ENCODE data around the gene CUBN.

The CUBN gene

DNA sequence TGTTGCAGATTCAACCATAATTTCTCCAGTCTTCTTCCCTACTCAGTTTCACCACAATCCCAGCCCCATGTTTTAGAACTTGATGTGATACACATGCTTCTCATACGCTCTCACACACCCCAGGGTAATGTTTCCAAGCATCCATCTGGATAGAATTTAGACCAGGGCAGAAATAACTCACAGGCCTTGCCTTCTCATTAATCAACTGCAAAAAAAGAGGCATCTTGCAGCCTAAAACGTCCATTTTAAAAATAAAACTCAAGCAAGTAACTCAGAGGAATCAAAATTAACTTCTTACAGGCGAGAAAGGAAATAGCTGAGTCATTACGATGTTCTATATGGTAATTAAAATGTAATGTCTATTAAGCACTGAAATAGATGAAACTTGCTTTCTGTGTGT, 185.2 kb downstream of the CUBN start:
- no peak for DNase-seq

GRCh38 chr10:16943295-16944285, 186.0 kb downstream of the CUBN start:
- no peak for DNase-seq

DNA sequence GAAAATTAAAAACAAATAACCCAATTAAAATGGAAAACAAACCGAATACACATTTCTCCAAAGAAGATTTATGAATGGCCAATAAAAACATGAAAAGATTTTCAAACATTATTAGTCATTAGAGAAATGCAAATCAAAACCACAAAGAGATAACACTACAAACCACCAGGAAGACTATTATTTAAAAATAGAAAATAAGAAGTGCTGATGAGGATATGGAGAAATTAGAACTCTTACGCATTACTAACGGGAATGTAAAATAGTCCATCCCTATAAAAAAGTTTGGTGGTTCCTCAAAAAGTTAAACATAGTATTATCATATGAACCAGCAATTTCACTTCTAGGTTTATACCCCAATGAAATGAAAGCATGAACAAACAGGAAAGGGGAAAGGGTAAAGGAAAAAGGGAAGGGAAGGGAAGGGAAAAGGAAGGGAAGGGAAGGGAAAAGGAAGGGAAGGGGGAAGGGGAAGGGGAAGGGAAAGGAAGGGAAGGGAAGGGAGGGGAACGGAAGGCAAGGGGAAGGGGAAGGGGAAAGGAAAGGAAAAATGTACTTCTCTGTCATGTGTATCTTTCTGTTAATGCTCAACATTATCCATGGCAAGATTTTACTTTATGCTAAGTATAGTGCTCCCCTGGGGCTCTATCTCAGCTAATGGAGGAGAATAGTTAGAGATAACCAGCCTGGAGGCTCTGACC, 187.1 kb downstream of the CUBN start:
- DNase-seq = no peak

DNA sequence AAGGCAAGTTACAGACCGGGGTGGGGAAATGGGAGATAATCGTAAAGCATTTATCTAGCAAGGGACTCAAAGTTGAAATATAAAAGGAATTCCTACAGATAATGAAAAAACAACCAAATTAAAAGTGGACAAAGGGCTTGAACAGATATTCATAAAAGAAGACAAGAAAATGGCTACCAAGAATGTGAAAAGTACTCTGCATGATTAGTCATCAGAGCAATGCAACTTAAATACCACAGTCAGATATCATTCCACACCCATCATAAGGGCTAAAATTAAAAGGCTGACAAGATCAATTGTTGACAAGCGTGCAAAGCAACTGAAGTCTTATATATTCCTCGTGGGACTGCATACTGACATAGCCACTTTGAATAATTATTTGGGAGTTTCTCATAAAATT, 187.7 kb downstream of the CUBN start:
- DNase-seq = no peak

- DNase-seq = no peak
These were observed 188.5 kb downstream of the CUBN start for GRCh38 chr10:16941067-16941466.

- no peak for DNase-seq
These were observed 190.7 kb downstream of the CUBN start for GRCh38 chr10:16938952-16939351.

DNA sequence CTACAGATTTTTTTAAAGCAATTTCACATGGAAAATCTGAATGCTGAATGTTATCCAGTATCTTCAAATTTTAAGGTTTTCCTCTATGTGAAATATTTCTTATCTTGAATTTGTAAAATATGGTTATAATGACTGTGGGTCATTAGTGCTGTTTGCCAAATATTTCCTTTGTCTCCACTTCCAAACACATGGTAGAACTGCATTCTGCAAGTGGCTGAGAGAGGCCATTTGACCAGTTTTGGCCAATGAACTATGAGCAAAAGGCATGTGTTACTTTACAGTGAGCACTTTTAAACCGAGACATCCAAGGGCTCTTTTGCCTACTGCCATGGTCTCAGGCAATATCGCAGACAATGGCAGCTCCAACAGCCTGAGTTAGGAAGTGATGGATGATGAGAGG, 195.2 kb downstream of the CUBN start:
- no peak for DNase-seq

DNA sequence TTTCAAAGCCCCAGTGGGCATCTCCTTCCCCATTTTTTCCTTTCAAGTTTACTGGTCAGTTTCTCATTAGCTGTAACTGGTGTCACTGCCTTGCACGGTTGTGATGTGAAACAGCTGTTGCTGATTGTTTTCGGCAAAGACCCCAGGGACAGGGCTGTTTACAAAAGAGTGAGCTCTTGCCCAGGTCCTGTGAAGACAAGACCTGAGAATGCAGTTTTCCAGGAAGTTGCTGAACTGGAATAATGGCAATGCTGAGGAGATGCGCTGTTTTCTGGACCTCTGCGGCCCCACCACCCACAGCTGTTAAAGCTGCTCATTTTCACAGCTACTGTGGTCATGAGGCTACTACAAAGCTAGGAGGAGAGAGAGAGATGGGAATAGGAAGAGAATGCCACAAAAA, 195.8 kb downstream of the CUBN start:
- DNase-seq = no peak

- no peak for DNase-seq
These were observed 197.7 kb downstream of the CUBN start for GRCh38 chr10:16931930-16932329.

DNA sequence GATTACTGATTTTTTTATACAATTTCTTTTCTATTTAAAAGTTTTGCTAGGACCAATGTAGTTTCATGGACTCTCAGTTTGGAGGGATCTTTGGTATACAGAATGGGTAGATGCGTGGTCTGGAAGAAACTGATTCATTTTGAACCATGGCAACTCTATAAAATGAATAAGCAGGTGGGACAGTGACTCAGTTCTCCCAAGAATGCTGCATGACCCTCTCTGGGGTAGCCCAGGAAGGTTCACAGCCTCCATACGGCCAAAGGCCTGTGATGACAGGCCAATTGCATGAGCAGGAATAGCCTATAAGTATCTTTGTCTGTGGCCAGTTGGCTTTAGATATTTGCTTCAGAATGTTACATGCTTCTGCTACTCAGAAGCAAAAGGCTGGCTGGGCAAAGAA, 199.1 kb downstream of the CUBN start:
- no peak for DNase-seq

DNA sequence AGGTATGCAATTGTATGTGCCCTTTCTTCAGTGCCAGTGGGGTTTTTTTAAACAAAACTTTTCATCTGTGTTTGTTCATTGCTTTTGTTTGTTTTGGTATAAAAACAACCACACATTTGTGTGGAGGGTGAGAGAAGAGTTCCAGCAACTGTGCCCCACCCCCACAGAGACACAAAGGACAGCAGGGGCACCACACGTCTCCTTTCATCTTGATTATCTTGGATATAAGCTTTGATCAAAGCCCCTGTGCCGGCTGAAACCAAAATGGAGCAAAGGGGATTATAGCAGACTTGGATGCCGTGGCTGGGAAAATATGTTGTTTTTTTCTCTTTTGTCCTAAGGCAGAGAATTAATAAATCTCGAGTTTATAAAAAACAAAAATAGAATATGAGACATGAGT, 200.5 kb downstream of the CUBN start:
- DNase-seq = no peak

- no peak for DNase-seq
These were observed 202.1 kb downstream of the CUBN start for GRCh38 chr10:16927546-16927945.

DNA sequence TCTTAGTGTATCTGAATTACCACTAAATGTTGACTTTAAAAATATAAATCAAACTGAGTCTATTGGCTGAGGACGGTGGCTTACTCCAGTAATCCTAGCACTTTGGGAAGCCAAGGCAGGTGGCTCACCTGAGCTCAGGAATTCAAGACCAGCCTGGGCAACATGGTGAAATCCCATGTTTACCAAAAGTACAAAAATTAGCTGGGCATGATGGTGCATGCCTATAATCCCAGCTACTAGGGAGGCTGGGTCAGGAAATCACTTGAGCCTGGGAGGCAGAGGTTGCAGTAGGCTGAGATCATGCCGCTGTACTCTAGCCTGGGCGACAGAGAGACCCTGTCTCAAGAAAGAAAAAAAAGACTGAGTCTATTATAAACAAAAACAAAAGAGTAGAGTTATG, 205.9 kb downstream of the CUBN start:
- no peak for DNase-seq

- DNase-seq = no peak
These were observed 206.3 kb downstream of the CUBN start for GRCh38 chr10:16923309-16923708.

DNA sequence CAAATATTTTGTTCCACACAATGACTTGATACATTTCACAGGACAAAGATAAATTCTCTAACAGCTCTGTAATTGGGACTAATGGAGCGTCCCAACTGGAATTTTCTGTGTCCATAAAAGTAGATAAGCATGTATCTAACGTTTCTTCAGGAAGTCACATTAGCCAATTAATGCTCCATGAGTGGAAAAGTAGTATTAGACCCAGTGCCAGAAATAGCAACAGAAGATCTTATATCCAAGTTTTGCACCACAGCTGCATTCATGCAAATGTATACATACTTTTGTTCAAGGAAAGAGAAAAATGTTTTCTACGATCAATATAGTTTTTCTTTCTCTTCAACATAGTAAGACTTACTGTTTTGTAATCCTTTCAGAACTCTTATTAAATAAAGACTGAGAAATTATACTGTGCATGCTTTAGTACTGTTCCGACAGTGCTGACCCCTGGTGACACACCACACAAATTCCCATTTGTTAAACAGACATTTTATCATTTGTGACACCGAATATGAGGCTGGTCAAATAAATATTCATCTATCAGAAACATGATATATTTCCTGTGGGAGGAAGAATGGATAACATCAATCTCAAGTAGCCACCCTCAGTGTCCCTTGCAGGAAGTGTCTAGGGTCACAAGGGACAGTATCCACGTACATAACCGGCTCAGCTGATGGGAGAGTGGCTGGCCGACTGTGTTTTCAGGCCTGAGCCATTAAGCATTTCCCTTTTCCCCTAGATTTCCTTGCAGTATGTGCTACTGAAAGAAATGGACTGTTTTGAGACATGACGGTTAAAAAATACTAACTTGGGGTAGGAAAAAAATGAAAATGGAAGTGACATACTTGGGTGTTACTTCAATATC, 210.3 kb downstream of the CUBN start:
- DNase-seq = no peak

- no peak for DNase-seq
These were observed 213.1 kb downstream of the CUBN start for GRCh38 chr10:16916496-16916895.

DNA sequence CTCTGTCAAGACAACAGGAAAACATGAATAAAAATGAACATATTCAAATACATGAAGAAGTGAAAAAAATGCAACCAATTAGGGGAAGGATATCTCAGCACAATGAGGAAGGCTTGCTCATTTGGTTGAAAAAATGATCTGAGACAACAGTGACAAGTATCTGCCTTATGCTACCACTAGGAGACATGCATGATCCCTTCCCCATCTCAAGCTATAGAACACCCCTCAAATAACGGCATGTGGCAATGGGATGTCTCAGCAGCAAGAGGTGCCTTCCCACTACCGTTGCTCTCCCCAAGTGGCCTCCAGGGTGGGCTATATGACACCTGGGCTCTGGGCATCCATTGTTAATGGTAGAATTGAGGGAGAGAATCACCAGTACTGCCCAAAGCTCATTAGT, 214.3 kb downstream of the CUBN start:
- no peak for DNase-seq

GRCh38 chr10:16913266-16913665, 216.3 kb downstream of the CUBN start:
- DNase-seq = no peak

DNA sequence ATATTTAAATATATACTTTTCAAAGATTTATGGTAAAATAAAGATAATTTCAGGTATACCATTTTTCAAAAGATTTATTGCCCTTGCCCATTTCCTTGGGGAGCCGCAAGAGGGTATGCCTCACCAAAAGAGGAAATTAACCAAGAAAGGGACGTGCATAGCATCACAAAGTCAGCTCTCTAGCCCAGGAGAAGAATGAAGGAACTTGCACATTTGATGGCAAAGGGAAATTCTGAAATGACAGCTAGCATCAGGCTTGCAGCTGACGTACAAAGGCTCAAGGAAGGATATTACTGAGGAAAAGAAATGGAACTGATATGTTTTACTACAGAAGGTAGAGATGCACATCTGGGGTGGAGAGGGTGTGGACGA, 218.8 kb downstream of the CUBN start:
- DNase-seq = no peak

DNA sequence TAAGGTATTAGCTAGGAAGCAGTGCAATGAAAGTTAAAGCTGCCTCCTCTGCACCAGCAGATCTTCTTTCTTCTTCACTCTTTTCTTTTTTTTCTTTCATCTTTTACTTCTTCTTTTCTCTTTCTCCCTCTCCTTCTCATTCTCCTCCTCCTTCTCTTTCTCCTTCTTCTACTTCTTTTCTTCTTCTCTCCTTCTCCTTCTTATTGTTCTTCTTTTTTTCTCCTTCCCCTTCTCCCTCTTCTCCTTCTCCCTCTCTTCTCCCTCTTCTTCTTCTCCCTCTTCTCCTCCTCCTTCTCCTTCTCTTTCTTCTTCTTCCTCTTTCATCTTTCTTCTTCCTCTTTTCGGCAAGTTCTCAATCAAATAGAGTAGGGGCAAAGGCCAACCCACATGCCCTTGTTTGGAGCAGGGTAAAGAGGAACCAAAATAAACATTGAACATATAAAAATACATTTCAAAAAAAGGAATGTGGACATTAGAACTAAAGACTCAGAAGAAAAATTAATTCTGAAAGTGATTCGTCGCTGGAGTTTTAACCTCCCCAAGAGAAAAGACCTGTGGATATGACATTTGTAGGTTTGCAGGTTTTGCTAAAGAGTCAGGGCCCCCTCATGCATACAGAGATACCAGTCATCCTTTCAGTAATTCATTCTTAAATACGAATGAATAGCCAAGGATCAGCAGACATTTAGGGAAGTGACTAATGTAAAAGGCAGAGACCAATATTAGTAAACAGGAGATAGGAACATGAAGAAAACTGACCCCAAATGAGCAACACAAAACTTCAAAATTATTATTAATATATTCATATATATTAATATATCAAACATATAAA, 219.4 kb downstream of the CUBN start:
- DNase-seq = no peak

DNA sequence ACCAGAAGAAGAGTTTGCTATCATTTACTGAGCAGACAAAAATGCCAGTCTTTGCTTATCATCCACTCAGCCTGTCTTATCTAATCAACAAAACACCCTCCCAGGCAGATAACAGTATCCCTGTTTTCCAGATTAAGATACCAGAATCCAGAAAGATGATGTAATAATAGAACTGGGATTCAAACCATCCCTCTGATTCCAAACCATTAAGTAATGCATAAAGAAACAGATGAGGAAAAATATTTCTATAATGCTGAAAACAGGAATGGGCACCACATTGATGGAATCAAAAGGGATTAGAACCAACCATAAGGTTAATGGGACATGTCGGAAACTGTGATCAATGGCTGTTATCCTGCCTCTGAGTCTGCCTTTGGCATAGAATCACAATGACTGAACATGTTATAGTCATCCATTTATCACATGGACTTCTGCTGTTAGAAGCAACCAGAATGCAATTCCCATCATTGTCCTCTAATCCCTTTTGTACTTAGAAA, 220.3 kb downstream of the CUBN start:
- DNase-seq = no peak

- no peak for DNase-seq
These were observed 221.9 kb downstream of the CUBN start for GRCh38 chr10:16907687-16908086.
